MM.1S (cell line): Measurements from ENCODE around the gene SPIN1.

Experiments used
- CTCF ChIP-seq: fragments of 300-600 bp; sonication (generic); IDR thresholded peaks from 2 replicates; pipeline ENCODE4 v1.5.1; 2016; ENCODE audit warnings: antibody characterized with exemption, low read length, mixed read lengths
- EZH2 ChIP-seq: fragments of 300-600 bp; sonication (generic); optimal IDR thresholded peaks from 2 replicates; pipeline ENCODE3; 2017; ENCODE audit warnings: low read depth, mild to moderate bottlenecking, antibody characterized with exemption, low read length, mixed read lengths
- EZH2phosphoT487 ChIP-seq: fragments of 300-600 bp; sonication (generic); IDR thresholded peaks from 2 replicates; pipeline ENCODE4 v1.6.1; 2018; ENCODE audit warnings: antibody characterized with exemption, low read length

GRCh38 chr9:88498880-88499279 is 110.6 kb downstream of the SPIN1 start:
- TF ChIP-seq EZH2phosphoT487 = no peak
- no peak for TF ChIP-seq CTCF
- no peak for TF ChIP-seq EZH2
